HepG2 (cell line): ENCODE data around the gene LTB4R. TPM values are rescaled to one million over a fixed set of nuclear protein-coding genes. Genes with fewer than 3 reads are reported as not detected.

Experiments used
- ATF4 ChIP-seq, 2 experiments: fragments of 450-650 bp in 1 of 2; sonication (generic) in 1 of 2; formaldehyde crosslinking; IDR thresholded peaks; 2 replicates each; pipeline versions ENCODE4 v1.5.0 to v1.8.0; 2020 to 2022; ENCODE audit warnings: mild to moderate bottlenecking in 1 of 2, missing genetic modification reagents in 1 of 2
- BHLHE40 ChIP-seq: IDR thresholded peaks from 2 replicates; pipeline ENCODE4 v1.6.1; 2011; ENCODE audit warnings: low read length, improper control_type of control experiment
- CEBPG ChIP-seq: IDR thresholded peaks from 2 replicates; pipeline ENCODE4 v1.6.1; 2016
- FOSL1 ChIP-seq: sonication (generic); formaldehyde crosslinking; IDR thresholded peaks from 2 replicates; pipeline ENCODE4 v1.9.0; 2021; ENCODE audit warnings: missing genetic modification reagents, borderline replicate concordance
- PAF1 ChIP-seq: IDR thresholded peaks from 2 replicates; pipeline ENCODE4 v1.6.1; 2016; ENCODE audit warnings: missing genetic modification reagents, missing compliant biosample characterization
- PBX3 ChIP-seq: sonication (generic); formaldehyde crosslinking; IDR thresholded peaks from 2 replicates; pipeline ENCODE4 v1.8.1; 2023; ENCODE audit warnings: missing genetic modification reagents, inconsistent platforms, borderline replicate concordance
- PCBP1 ChIP-seq: fragments of 200-400 bp; formaldehyde crosslinking; IDR thresholded peaks from 2 replicates; pipeline ENCODE4 v1.6.1; 2017; ENCODE audit warnings: mild to moderate bottlenecking, low read depth, low read length, borderline replicate concordance
- RFXAP ChIP-seq: sonication (generic); formaldehyde crosslinking; IDR thresholded peaks from 2 replicates; pipeline ENCODE4 v1.4.0; 2020; ENCODE audit warnings: missing genetic modification reagents, borderline replicate concordance
- SRY ChIP-seq: sonication (generic); formaldehyde crosslinking; IDR thresholded peaks from 2 replicates; pipeline ENCODE4 v1.8.0; 2022; ENCODE audit warnings: mild to moderate bottlenecking, missing genetic modification reagents
- TOPORS ChIP-seq: sonication (generic); formaldehyde crosslinking; IDR thresholded peaks from 2 replicates; pipeline ENCODE4 v1.8.0; 2023; ENCODE audit warnings: mild to moderate bottlenecking, missing genetic modification reagents
- ZNF24 ChIP-seq: fragments of 450-650 bp; IDR thresholded peaks from 2 replicates; pipeline ENCODE4 v1.6.1; 2017; ENCODE audit warnings: antibody characterized with exemption, mild to moderate bottlenecking
- ZNF337 ChIP-seq: sonication (generic); formaldehyde crosslinking; IDR thresholded peaks from 2 replicates; pipeline ENCODE4 v1.5.1; 2020; ENCODE audit warnings: missing genetic modification reagents, low read depth, mild to moderate bottlenecking, borderline replicate concordance
- ZSCAN29 ChIP-seq: sonication (generic); formaldehyde crosslinking; conservative IDR thresholded peaks from 2 replicates; pipeline ENCODE4 v1.4.0; 2020; ENCODE audit warnings: mild to moderate bottlenecking, missing genetic modification reagents
- polyA plus RNA-seq, 8 experiments: library from polyadenylated mRNA; depleted of rRNA in 3 of 8; stranded (reverse) in 7 of 8; unstranded in 1 of 8; fragments of >200 nt; fragmentation: Illumina TruSeq in 4 of 8; extraction: Trizol in 4 of 8; gene quantifications; 2 replicates each; pipeline versions ENCODE4 v1.2.1 to v1.2.3, GENCODE V29; 2011 to 2016; ENCODE audit warnings: low read depth in 4 of 8, missing spikeins in 1 of 8, mixed read lengths in 1 of 8; ENCODE audit not compliant: insufficient read depth in 1 of 8
- total RNA-seq, 5 experiments: library from RNA; depleted of rRNA; stranded (reverse); fragments of >200 nt; fragmentation: Illumina TruSeq; extraction: Trizol; gene quantifications; 2 replicates each; pipeline ENCODE4 v1.2.3, GENCODE V29; 2016; ENCODE audit warnings: low read depth in 1 of 5
- TF ChIP-seq, protein P1 (sequence below): sonication (generic); formaldehyde crosslinking; IDR thresholded peaks from 2 replicates; pipeline ENCODE4 v1.4.0; 2020; ENCODE audit warnings: missing genetic modification reagents, borderline replicate concordance
- TF ChIP-seq, protein P2 (sequence below): sonication (generic); formaldehyde crosslinking; IDR thresholded peaks from 2 replicates; pipeline ENCODE4 v1.5.1; 2020; ENCODE audit warnings: mild to moderate bottlenecking, missing genetic modification reagents

The LTB4R gene
- total and polyA plus RNA-seq, 2 of the 13 experiments (the other 11 are each of a cell fraction or from before 2014, with no cell fraction given), result 3.2 to 8.2 TPM

DNA sequence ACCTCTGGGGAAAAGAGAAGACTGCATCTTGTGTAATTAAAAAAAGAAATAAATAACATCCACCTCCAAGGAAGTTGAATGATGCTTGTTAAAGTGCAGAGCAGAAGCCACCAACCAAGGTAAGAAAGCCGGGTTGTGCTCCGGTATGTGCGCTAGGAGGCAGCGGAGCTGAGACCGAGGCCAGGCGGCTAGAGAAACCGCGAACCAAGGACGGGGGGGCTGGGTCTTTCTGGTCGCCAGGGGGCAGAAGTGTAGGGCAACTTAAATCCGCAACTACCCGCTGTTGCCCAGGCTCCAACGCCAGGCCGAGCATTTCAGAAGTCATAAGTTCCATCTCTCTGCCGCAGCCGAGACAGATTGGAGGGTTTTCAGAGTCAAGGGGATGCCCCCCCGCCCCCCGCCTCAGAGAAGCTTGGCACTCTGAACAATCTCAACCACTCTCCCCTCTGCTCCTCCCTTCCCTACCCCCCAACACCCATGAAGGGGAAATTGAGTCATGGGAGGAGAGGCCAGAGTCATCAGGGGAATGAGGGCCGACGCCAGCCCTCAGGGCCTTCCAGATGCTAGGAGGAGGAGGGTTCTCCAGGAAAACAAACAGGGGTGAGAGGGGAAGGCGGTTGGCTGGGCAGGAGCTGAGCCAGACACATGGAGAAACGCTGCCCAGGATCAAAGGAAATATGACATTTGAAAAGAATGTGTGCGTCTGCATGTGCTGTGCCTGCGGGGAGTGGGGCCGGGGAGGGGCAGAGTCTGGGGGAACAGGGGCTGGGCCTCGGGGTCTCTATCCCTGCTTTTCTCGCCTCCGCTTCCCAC, 54.5 kb downstream of the LTB4R start (continued):
- TF ChIP-seq ZNF24 (no peak; the same call in 1 of the 2 replicates), BHLHE40 (no peak), TOPORS (CRISPR knock-in tag) (peak; percentile 93; the same call in 1 of the 2 replicates), PCBP1 (0 out of 2 replicates have a peak, but pooled peaks have one; percentile 71), RFXAP (CRISPR knock-in tag) (peak; percentile 87; the same call in 1 of the 2 replicates), SRY (CRISPR knock-in tag) (0 out of 2 replicates have a peak, but pooled peaks have one; percentile 44), ZSCAN29 (CRISPR knock-in tag) (peak; percentile 98), ATF4 (CRISPR knock-in tag; IDR thresholded peaks at IDR 0.05) (no peak), CEBPG (CRISPR knock-in tag) (0 out of 2 replicates have a peak, but pooled peaks have one; percentile 28), PAF1 (CRISPR knock-in tag) (no peak), FOSL1 (CRISPR knock-in tag) (no peak), ZNF337 (no peak), PBX3 (CRISPR knock-in tag) (no peak)
- TF ChIP-seq, protein P1, sequence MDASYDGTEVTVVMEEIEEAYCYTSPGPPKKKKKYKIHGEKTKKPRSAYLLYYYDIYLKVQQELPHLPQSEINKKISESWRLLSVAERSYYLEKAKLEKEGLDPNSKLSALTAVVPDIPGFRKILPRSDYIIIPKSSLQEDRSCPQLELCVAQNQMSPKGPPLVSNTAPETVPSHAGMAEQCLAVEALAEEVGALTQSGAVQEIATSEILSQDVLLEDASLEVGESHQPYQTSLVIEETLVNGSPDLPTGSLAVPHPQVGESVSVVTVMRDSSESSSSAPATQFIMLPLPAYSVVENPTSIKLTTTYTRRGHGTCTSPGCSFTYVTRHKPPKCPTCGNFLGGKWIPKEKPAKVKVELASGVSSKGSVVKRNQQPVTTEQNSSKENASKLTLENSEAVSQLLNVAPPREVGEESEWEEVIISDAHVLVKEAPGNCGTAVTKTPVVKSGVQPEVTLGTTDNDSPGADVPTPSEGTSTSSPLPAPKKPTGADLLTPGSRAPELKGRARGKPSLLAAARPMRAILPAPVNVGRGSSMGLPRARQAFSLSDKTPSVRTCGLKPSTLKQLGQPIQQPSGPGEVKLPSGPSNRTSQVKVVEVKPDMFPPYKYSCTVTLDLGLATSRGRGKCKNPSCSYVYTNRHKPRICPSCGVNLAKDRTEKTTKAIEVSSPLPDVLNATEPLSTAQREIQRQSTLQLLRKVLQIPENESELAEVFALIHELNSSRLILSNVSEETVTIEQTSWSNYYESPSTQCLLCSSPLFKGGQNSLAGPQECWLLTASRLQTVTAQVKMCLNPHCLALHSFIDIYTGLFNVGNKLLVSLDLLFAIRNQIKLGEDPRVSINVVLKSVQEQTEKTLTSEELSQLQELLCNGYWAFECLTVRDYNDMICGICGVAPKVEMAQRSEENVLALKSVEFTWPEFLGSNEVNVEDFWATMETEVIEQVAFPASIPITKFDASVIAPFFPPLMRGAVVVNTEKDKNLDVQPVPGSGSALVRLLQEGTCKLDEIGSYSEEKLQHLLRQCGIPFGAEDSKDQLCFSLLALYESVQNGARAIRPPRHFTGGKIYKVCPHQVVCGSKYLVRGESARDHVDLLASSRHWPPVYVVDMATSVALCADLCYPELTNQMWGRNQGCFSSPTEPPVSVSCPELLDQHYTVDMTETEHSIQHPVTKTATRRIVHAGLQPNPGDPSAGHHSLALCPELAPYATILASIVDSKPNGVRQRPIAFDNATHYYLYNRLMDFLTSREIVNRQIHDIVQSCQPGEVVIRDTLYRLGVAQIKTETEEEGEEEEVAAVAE, result no peak; the same call in 1 of the 2 replicates
- TF ChIP-seq, protein P2, sequence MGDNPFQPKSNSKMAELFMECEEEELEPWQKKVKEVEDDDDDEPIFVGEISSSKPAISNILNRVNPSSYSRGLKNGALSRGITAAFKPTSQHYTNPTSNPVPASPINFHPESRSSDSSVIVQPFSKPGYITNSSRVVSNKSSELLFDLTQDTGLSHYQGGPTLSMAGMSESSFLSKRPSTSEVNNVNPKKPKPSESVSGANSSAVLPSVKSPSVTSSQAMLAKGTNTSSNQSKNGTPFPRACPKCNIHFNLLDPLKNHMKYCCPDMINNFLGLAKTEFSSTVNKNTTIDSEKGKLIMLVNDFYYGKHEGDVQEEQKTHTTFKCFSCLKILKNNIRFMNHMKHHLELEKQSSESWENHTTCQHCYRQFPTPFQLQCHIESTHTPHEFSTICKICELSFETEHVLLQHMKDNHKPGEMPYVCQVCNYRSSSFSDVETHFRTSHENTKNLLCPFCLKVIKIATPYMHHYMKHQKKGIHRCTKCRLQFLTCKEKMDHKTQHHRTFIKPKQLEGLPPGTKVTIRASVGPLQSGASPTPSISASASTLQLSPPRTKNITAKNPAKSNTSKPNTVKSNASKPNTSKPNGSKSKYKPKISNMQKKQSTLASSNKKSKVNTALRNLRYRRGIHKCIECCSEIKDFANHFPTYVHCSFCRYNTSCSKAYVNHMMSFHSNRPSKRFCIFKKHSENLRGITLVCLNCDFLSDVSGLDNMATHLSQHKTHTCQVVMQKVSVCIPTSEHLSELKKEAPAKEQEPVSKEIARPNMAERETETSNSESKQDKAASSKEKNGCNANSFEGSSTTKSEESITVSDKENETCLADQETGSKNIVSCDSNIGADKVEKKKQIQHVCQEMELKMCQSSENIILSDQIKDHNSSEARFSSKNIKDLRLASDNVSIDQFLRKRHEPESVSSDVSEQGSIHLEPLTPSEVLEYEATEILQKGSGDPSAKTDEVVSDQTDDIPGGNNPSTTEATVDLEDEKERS (CRISPR knock-in tag), result peak; percentile 65; the same call in 1 of the 2 replicates
